GM12878 (cell line): ENCODE results near the gene RAB8A. TPM values are rescaled to one million over a fixed set of nuclear protein-coding genes. Genes with fewer than 3 reads are reported as not detected.

Experiments
- ATAC-seq: fragments of 200-7000 bp; cut with Tn5 transposase; 3 replicates; pipeline ENCODE4 v1.9.1; 2020; ENCODE audit warnings: mild to moderate bottlenecking, moderate library complexity
- BruUV-seq: library from RNA; stranded (reverse); fragments of 400-500 nt; replicated peaks from 2 replicates; lab custom pipeline; 2021; lab: Mats Ljungman, UMichigan
- CTCF ChIA-PET: fragments of 300-600 bp; sonication (Branson Sonifier 250); formaldehyde crosslinking; extraction: SDS; loops from one replicate; lab custom pipeline; 2021; ENCODE audit warnings: inconsistent platforms; lab: Yijun Ruan, JAX
- POLR2A ChIA-PET: fragments of 350-600 bp; formaldehyde crosslinking; extraction: SDS; loops from one replicate; lab custom pipeline; 2021; ENCODE audit warnings: inconsistent platforms; lab: Charles Lee
- RAD21 ChIA-PET: fragments of 300-600 bp; sonication (Branson Sonifier 250); formaldehyde crosslinking; loops from one replicate; lab custom pipeline; 2023; ENCODE audit warnings: antibody characterized with exemption; ENCODE audit not compliant: unreplicated experiment; lab: Charles Lee
- SMC1A ChIA-PET: fragments of 300-600 bp; sonication (Branson Sonifier 250); formaldehyde crosslinking; loops from one replicate; lab custom pipeline; 2023; ENCODE audit not compliant: unreplicated experiment, uncharacterized antibody; lab: Charles Lee
- DNase-seq: peaks from one replicate; pipeline ENCODE4 v3.0.0-alpha.2; 2011; ENCODE audit warnings: low read depth, low spot score
- FAIRE-seq: peaks from 3 replicates; lab custom pipeline; 2011; peaks lifted over from hg19 to GRCh38; lab: Jason Lieb, UNC
- H2AFZ ChIP-seq: 2 replicates; pipeline ENCODE4 v1.6.0; 2011; ENCODE audit warnings: low read depth, low read length, control low read depth; ENCODE audit not compliant: control insufficient read depth
- H3K27ac ChIP-seq: 2 replicates; pipeline ENCODE4 v1.5.1; 2011; ENCODE audit warnings: control low read depth; ENCODE audit not compliant: control insufficient read depth, insufficient read depth
- H3K27me3 ChIP-seq, 2 experiments: replicated peaks in 1 of 2; 2 replicates each; pipeline versions ENCODE4 v1.6.0 to v1.6.1; 2011; ENCODE audit warnings: low read length in 1 of 2; ENCODE audit not compliant: control insufficient read depth in 2 of 2, insufficient read depth in 2 of 2
- H3K36me3 ChIP-seq, 2 experiments: 2 replicates each; pipeline ENCODE4 v1.5.1; 2011; ENCODE audit warnings: low read length in 1 of 2; ENCODE audit not compliant: control insufficient read depth in 2 of 2, insufficient read depth in 2 of 2
- H3K4me1 ChIP-seq: 2 replicates; pipeline ENCODE4 v1.6.1; 2011; ENCODE audit warnings: mild to moderate bottlenecking, low read length, moderate library complexity, mixed read lengths; ENCODE audit not compliant: control insufficient read depth, insufficient read depth
- H3K4me2 ChIP-seq: 2 replicates; pipeline ENCODE4 v1.6.0; 2011; ENCODE audit warnings: control low read depth; ENCODE audit not compliant: control insufficient read depth, insufficient read depth
- H3K4me3 ChIP-seq: fragments of 200-600 bp; sonication (generic); 2 replicates; pipeline ENCODE4 v1.5.1; 2016
- H3K79me2 ChIP-seq: 2 replicates; pipeline ENCODE4 v1.6.0; 2011; ENCODE audit warnings: low read length; ENCODE audit not compliant: control insufficient read depth, insufficient read depth
- H3K9ac ChIP-seq: 2 replicates; pipeline ENCODE4 v1.8.0; 2011; ENCODE audit warnings: low read length, control low read depth, mixed read lengths; ENCODE audit not compliant: control insufficient read depth, insufficient read depth
- H3K9me3 ChIP-seq: replicated peaks from 3 replicates; pipeline ENCODE4 v1.5.1; 2011; ENCODE audit warnings: mild to moderate bottlenecking, low read length; ENCODE audit not compliant: control insufficient read depth, insufficient read depth
- H4K20me1 ChIP-seq: 2 replicates; pipeline ENCODE4 v1.6.0; 2011; ENCODE audit not compliant: control insufficient read depth, insufficient read depth
- BHLHE40 ChIP-seq, 2 experiments: fragments of 450-650 bp in 1 of 2; IDR thresholded peaks; 2 replicates each; pipeline ENCODE4 v1.6.1; 2011 to 2017; ENCODE audit warnings: low read depth in 2 of 2, borderline replicate concordance in 1 of 2, improper control_type of control experiment in 1 of 2, low read length in 1 of 2, mild to moderate bottlenecking in 1 of 2
- NFXL1 ChIP-seq: fragments of 450-650 bp; IDR thresholded peaks from 2 replicates; pipeline ENCODE4 v1.6.1; 2017; ENCODE audit warnings: antibody characterized with exemption, mild to moderate bottlenecking, borderline replicate concordance
- POLR2A ChIP-seq: IDR thresholded peaks from 2 replicates; pipeline ENCODE4 v1.6.1; 2011; ENCODE audit warnings: low read depth, mild to moderate bottlenecking, low read length
- POLR2AphosphoS2 ChIP-seq: IDR thresholded peaks from 2 replicates; pipeline ENCODE4 v1.6.1; 2011; ENCODE audit warnings: low read depth, mild to moderate bottlenecking, low read length, improper control_type of control experiment, moderate library complexity
- POLR2AphosphoS5 ChIP-seq: IDR thresholded peaks from 2 replicates; pipeline ENCODE4 v1.6.1; 2011; ENCODE audit warnings: mild to moderate bottlenecking, low read length, inconsistent platforms
- POU2F2 ChIP-seq: IDR thresholded peaks from 3 replicates; pipeline ENCODE4 v1.6.1; 2011; ENCODE audit warnings: low read depth, mild to moderate bottlenecking, low read length, borderline replicate concordance
- WGBS: methylation state at CpG from one replicate; pipeline ENCODE4 v1.1.6; 2016; ENCODE audit warnings: low lambda C conversion rate; ENCODE audit not compliant: insufficient replicate concordance, insufficient coverage; ENCODE audit errors: missing lambda C conversion rate; 5-methylcytosine and 5-hydroxymethylcytosine counted together
- in situ Hi-C: fragments of 300-500 bp; cut with MboI; formaldehyde crosslinking; loops from 9 replicates; pipeline ENCODE4 v1.14.3; 2018; ENCODE audit warnings: mixed read lengths
- intact Hi-C: fragments of 100-400 bp; cut with micrococcal nuclease; formaldehyde crosslinking; loops from one replicate; pipeline ENCODE4 v1.14.2; 2022; ENCODE audit not compliant: unreplicated experiment
- polyA plus RNA-seq, 11 experiments: library from polyadenylated mRNA; depleted of rRNA in 4 of 11; unstranded in 6 of 11; stranded (reverse) in 5 of 11; fragments of >200 nt; fragmentation: Nextera tagmentation in 4 of 11; fragmentation: Illumina TruSeq in 1 of 11; extraction: Ambion mirVana in 4 of 11; extraction: Trizol in 1 of 11; gene quantifications; 1 replicate in 1 of 11; 2 replicates in 10 of 11; pipeline versions ENCODE4 v1.2.1 to v1.2.3, GENCODE V29; 2011 to 2016; ENCODE audit warnings: inconsistent platforms in 2 of 11, missing spikeins in 2 of 11, low read depth in 1 of 11
- total RNA-seq, 4 experiments: library from RNA; depleted of rRNA in 3 of 4; stranded (reverse); fragments of >200 nt in 3 of 4; fragmentation: Illumina TruSeq in 1 of 4; extraction: Trizol in 1 of 4; gene quantifications; 2 replicates each; pipeline versions ENCODE4 v1.2.1 to v1.2.3, GENCODE V29; 2013 to 2021
- TF ChIP-seq, protein P1 (sequence below): fragments of 450-650 bp; formaldehyde crosslinking; IDR thresholded peaks from 2 replicates; pipeline ENCODE4 v1.4.0; 2022; ENCODE audit warnings: mild to moderate bottlenecking, moderate library complexity

The RAB8A gene
- total and polyA plus RNA-seq, 10 of the 15 experiments (the other 5 are each of a cell fraction or from before 2014, with no cell fraction given) = 23.9 to 314 (median 185) TPM

DNA sequence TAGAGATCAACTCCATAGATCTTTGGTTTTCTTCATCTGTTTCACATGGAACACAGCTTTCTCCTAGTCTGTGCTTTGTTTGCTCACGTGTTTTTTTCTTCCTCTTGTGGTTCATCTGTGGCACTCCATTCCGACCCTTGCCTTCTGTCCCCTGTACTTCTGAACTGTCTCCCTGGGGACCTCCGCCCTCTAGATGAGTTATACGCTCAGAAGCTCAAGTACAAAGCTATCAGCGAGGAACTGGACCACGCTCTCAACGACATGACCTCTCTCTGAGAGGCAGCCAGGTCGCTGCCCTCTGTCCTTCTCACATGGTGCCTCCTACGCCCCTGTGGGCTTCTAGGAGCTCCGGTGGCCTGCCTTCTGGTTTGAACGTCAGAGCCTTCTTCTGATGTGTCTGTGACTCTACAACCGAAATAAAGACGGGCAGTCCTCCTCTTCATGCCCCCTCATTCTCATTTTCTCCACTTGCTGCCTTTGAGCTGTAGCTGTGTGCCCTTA lies 16.6 kb upstream of the RAB8A start:
- in situ Hi-C loops (no loop called here), intact Hi-C loops (no loop called here)
- ATAC-seq (peak; percentile 15), DNase-seq (no peak), FAIRE-seq (peak; percentile 78)
- ChIA-PET CTCF (interaction anchor here (0.8 to 1.7 kb wide), 8 partner anchors 9 to 90 kb away, joined by 3 to 7 read pairs (median 3); partner anchors contain the start of gene FAM32A), POLR2A (interaction anchor here (0.6 to 2.0 kb wide), 10 partner anchors 9 to 850 kb away, joined by 3 to 10 read pairs (median 3); partner anchors contain the start of gene RAB8A), SMC1A (interaction anchor here (0.7 to 2.3 kb wide), 6 partner anchors 9 to 32 kb away, joined by 3 to 7 read pairs (median 4); no protein-coding TSS in a partner anchor), RAD21 (interaction anchor here (0.6 to 1.6 kb wide), 3 partner anchors 18 to 87 kb away, joined by 3 read pairs; no protein-coding TSS in a partner anchor)
- no peak overlapping the region for H2AFZ ChIP-seq
- no peaks in the 10 kb centered on the region for H3K9me3 ChIP-seq
- peaks cover 37 to 82% of the 10 kb centered on the region in 2 experiments for H3K36me3 ChIP-seq
- H3K27me3 ChIP-seq = no peaks in the 10 kb centered on the region
- no TSS peak for BruUV-seq
- H3K4me3 ChIP-seq = no peak overlapping the region
- H4K20me1 ChIP-seq = no peaks in the 10 kb centered on the region
- 91% methylated on average over 13 of the region's 13 CpGs for WGBS
- no peak overlapping the region for H3K27ac ChIP-seq
- peak; percentile 66 for TF ChIP-seq POLR2A
- TF ChIP-seq NFXL1 = no peak
- TF ChIP-seq POU2F2 = 0 out of 3 replicates have a peak, but pooled peaks have one; percentile 12
- TF ChIP-seq, protein P1, sequence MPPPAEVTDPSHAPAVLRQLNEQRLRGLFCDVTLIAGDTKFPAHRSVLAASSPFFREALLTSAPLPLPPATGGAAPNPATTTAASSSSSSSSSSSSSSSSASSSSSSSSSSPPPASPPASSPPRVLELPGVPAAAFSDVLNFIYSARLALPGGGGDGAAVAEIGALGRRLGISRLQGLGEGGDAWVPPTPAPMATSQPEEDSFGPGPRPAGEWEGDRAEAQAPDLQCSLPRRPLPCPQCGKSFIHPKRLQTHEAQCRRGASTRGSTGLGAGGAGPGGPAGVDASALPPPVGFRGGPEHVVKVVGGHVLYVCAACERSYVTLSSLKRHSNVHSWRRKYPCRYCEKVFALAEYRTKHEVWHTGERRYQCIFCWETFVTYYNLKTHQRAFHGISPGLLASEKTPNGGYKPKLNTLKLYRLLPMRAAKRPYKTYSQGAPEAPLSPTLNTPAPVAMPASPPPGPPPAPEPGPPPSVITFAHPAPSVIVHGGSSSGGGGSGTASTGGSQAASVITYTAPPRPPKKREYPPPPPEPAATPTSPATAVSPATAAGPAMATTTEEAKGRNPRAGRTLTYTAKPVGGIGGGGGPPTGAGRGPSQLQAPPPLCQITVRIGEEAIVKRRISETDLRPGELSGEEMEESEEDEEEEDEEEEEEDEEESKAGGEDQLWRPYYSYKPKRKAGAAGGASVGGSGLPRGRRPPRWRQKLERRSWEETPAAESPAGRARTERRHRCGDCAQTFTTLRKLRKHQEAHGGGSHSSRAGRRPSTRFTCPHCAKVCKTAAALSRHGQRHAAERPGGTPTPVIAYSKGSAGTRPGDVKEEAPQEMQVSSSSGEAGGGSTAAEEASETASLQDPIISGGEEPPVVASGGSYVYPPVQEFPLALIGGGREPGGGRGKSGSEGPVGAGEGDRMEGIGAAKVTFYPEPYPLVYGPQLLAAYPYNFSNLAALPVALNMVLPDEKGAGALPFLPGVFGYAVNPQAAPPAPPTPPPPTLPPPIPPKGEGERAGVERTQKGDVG (CRISPR knock-in tag) = no peak
- 0 out of 4 replicates have a peak, but pooled peaks of 1 of the 2 experiments have one; percentile 12 for TF ChIP-seq BHLHE40 (IDR thresholded peaks at IDR 0.05; ENCODE audit: borderline replicate concordance in 1 of 2, low read depth in 2 of 2, low read length in 1 of 2)
- TF ChIP-seq POLR2AphosphoS2 = 0 out of 2 replicates have a peak, but pooled peaks have one; percentile 26
- TF ChIP-seq POLR2AphosphoS5 = peak; percentile 84
- no peak overlapping the region for H3K4me2 ChIP-seq
- H3K9ac ChIP-seq = no peak overlapping the region
- H3K79me2 ChIP-seq = no peaks in the 10 kb centered on the region; the same call in none of the 2 replicates
- no peaks in the 10 kb centered on the region for H3K4me1 ChIP-seq
